Retinal pigment epithelial cell (primary cell): ENCODE measurements around the gene LMO4.

Experiments used
- DNase-seq: peaks from one replicate; pipeline ENCODE4 v3.0.0-alpha.2; 2010; ENCODE audit warnings: low read depth
- H3K4me3 ChIP-seq: 2 replicates; pipeline ENCODE4 v1.5.1; 2011; ENCODE audit warnings: mild to moderate bottlenecking, low read length, control low read depth, moderate library complexity
- TF ChIP-seq, protein P1 (sequence below): conservative IDR thresholded peaks from 2 replicates; pipeline ENCODE4 v1.5.1; 2011; ENCODE audit warnings: low read depth, low read length, control low read depth, inconsistent platforms

LMO4 gene

DNA sequence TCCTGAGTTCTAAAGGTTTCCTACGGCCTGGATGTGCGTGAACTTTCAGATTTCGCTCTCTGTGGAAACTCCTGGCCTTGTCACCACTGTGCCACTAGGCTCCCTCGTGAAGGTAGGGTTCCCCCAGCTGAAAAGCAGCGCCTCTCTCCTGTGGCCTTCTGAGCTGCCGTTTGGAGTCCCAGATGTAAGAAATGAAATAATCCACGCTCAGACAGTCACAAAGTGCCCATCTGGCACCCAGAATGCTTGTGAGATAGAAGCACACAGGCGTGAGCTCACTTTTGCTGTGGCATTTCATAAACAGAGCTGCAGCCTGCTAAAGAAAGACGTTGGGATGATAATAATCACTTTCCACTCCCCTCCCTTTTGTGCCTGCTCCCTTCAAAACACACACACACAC lies 65.8 kb downstream of the LMO4 start:
- no peak overlapping the region for H3K4me3 ChIP-seq
- DNase-seq: no peak
- TF ChIP-seq, protein P1, sequence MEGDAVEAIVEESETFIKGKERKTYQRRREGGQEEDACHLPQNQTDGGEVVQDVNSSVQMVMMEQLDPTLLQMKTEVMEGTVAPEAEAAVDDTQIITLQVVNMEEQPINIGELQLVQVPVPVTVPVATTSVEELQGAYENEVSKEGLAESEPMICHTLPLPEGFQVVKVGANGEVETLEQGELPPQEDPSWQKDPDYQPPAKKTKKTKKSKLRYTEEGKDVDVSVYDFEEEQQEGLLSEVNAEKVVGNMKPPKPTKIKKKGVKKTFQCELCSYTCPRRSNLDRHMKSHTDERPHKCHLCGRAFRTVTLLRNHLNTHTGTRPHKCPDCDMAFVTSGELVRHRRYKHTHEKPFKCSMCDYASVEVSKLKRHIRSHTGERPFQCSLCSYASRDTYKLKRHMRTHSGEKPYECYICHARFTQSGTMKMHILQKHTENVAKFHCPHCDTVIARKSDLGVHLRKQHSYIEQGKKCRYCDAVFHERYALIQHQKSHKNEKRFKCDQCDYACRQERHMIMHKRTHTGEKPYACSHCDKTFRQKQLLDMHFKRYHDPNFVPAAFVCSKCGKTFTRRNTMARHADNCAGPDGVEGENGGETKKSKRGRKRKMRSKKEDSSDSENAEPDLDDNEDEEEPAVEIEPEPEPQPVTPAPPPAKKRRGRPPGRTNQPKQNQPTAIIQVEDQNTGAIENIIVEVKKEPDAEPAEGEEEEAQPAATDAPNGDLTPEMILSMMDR: no peak

DNA sequence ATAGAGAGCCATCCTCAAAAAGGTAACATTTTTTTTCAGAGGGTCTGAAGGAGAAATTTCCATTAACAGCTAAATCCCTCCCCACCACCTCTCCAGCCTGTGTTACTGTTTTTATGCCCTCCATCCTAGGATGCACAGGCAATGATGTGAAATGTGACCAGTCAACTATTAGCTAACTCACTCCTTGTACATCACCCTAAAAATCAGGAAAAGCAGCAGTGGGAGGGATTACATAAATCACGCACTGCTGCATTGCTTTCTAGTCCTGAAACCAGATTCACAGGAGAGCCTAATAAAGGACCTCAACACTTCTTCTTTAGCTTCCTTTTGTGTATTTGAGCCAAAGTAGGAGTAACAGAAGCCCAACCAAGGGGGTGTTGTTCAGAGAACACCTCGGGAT lies 66.3 kb downstream of the LMO4 start:
- DNase-seq: no peak
- TF ChIP-seq, protein P1: no peak
- no peak overlapping the region for H3K4me3 ChIP-seq
